Fibroblast of lung (primary cell): Measurements from ENCODE around the gene COX6A1. TPM values are rescaled to one million over a fixed set of nuclear protein-coding genes. Genes with fewer than 3 reads are reported as not detected.
A peak's percentile ranks its signal among the peaks of the same experiment; 100 is the strongest.

Experiments used
- DNase-seq, 2 donors: peaks; one replicate each; pipeline versions ENCODE4 v3.0.0 to v3.0.0-alpha.2; 2010; ENCODE audit warnings: low read depth in 2 of 2
- H2AFZ ChIP-seq: 2 replicates; pipeline ENCODE4 v1.5.1; 2012; ENCODE audit warnings: low read length, control low read depth, inconsistent platforms
- H3K27ac ChIP-seq: 2 replicates; pipeline ENCODE4 v1.5.1; 2011; ENCODE audit warnings: low read length, control low read depth; ENCODE audit not compliant: insufficient read depth
- H3K27me3 ChIP-seq: 2 replicates; pipeline ENCODE4 v1.5.1; 2011; ENCODE audit warnings: mild to moderate bottlenecking, low read length; ENCODE audit not compliant: control insufficient read depth, insufficient read depth
- H3K36me3 ChIP-seq: 2 replicates; pipeline ENCODE4 v1.5.1; 2011; ENCODE audit warnings: low read length; ENCODE audit not compliant: control insufficient read depth, insufficient read depth
- H3K4me1 ChIP-seq: 2 replicates; pipeline ENCODE4 v1.5.1; 2011; ENCODE audit warnings: low read length; ENCODE audit not compliant: control insufficient read depth, insufficient read depth; ENCODE audit errors: extremely low read depth
- H3K4me2 ChIP-seq: 2 replicates; pipeline ENCODE4 v1.5.1; 2011; ENCODE audit warnings: low read length, control low read depth; ENCODE audit not compliant: insufficient read depth; ENCODE audit errors: extremely low read depth
- H3K4me3 ChIP-seq, 4 experiments: fragments of 200-600 bp in 1 of 4; sonication (generic) in 1 of 4; replicated peaks in 1 of 4; 2 replicates each; pipeline ENCODE4 v1.5.1; 2011 to 2016; ENCODE audit warnings: low read length in 4 of 4, low read depth in 3 of 4, mild to moderate bottlenecking in 3 of 4, control low read depth in 2 of 4, inconsistent platforms in 1 of 4, mixed read lengths in 1 of 4; ENCODE audit not compliant: insufficient read depth in 1 of 4; ENCODE audit errors: control extremely low read depth in 1 of 4
- H3K79me2 ChIP-seq: 2 replicates; pipeline ENCODE4 v1.5.1; 2012; ENCODE audit warnings: mild to moderate bottlenecking, low read length, inconsistent platforms; ENCODE audit not compliant: control insufficient read depth, insufficient read depth
- H3K9ac ChIP-seq: 2 replicates; pipeline ENCODE4 v1.5.1; 2011; ENCODE audit warnings: mild to moderate bottlenecking, low read length, control low read depth; ENCODE audit not compliant: insufficient read depth
- H3K9me3 ChIP-seq: 2 replicates; pipeline ENCODE4 v1.5.1; 2012; ENCODE audit warnings: low read depth, low read length; ENCODE audit not compliant: control insufficient read depth, insufficient read depth
- H4K20me1 ChIP-seq: 2 replicates; pipeline ENCODE4 v1.5.1; 2011; ENCODE audit warnings: low read length; ENCODE audit not compliant: control insufficient read depth, insufficient read depth; ENCODE audit errors: extremely low read depth
- EZH2 ChIP-seq: IDR thresholded peaks from 2 replicates; pipeline ENCODE4 v1.5.1; 2012; ENCODE audit warnings: low read length, control low read depth, mild to moderate bottlenecking; ENCODE audit errors: missing control alignments
- polyA plus RNA-seq, 2 donors: library from polyadenylated mRNA; depleted of rRNA in 1 of 2; stranded (reverse) in 1 of 2; unstranded in 1 of 2; fragments of >200 nt; gene quantifications; 2 replicates each; pipeline ENCODE4 v1.2.1, GENCODE V29; 2011 to 2012; ENCODE audit warnings: missing spikeins in 1 of 2
- total RNA-seq: library from RNA; depleted of rRNA; stranded (reverse); fragments of >200 nt; gene quantifications from 2 replicates; pipeline ENCODE4 v1.2.1, GENCODE V29; 2014
- TF ChIP-seq, protein P1 (sequence below), 2 donors: IDR thresholded peaks in 1 of 2; conservative IDR thresholded peaks in 1 of 2; 1 replicate in 1 of 2; 2 replicates in 1 of 2; pipeline ENCODE4 v1.5.1; 2011 to 2012; ENCODE audit warnings: low read length in 2 of 2, control low read depth in 1 of 2, inconsistent platforms in 1 of 2, low read depth in 1 of 2, mild to moderate bottlenecking in 1 of 2

The COX6A1 gene
- total and polyA plus RNA-seq, 2 donors (not counting 1 experiment from before 2014, with no cell fraction given), result 312 to 512 TPM

DNA sequence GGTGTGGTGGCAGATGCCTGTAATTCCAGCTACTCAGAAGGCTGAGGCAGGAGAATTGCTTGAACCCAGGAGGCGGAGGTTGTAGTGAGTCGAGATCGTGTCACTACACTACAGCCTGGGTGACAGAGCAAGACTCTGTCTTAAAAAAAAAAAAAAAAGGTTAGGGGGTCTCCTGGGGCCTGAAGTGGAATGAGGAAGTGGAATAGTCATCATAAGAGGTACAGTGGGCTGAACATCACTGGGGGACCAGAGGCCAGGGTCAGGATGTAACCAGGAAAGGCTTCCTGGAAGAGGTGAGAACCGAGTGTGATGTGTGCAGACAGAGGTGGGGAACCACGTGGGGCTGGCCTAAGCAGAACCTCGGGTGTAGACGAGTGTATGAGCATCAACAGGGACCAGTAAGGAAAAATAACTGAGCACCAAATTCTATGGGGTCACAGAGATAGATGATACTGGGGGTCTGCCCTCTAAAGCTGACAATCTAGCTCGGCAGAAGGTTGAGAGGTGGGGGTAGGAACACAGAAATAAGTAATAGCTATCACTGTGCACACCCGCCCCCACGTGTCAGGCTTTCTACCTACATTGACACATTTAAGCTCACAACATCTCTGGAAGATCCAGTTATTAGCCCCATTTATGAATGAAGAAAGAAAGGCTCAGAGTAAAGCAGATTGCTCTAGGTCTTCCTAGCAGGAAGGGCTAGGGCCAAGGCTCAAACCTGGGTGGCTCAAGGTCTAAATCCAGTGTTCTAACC is 5.0 kb upstream of the COX6A1 start:
- Histone ChIP-seq H3K79me2 (peaks cover 4% of the 10 kb centered on the region), H3K4me3 (no peak overlapping the region), H3K27ac (no peak overlapping the region), H3K4me2 (no peak overlapping the region), H3K4me1 (no peaks in the 10 kb centered on the region), H3K36me3 (no peaks in the 10 kb centered on the region), H3K9ac (no peak overlapping the region), H3K9me3 (no peaks in the 10 kb centered on the region), H3K27me3 (no peaks in the 10 kb centered on the region), H2AFZ (no peak overlapping the region), H4K20me1 (no peaks in the 10 kb centered on the region)
- TF ChIP-seq, protein P1, sequence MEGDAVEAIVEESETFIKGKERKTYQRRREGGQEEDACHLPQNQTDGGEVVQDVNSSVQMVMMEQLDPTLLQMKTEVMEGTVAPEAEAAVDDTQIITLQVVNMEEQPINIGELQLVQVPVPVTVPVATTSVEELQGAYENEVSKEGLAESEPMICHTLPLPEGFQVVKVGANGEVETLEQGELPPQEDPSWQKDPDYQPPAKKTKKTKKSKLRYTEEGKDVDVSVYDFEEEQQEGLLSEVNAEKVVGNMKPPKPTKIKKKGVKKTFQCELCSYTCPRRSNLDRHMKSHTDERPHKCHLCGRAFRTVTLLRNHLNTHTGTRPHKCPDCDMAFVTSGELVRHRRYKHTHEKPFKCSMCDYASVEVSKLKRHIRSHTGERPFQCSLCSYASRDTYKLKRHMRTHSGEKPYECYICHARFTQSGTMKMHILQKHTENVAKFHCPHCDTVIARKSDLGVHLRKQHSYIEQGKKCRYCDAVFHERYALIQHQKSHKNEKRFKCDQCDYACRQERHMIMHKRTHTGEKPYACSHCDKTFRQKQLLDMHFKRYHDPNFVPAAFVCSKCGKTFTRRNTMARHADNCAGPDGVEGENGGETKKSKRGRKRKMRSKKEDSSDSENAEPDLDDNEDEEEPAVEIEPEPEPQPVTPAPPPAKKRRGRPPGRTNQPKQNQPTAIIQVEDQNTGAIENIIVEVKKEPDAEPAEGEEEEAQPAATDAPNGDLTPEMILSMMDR (conservative IDR thresholded peaks at IDR 0.05 in 1 of 2, IDR thresholded peaks at IDR 0.05 in 1 of 2; ENCODE audit: low read depth in 1 of 2, low read length in 2 of 2), result no peak
- TF ChIP-seq EZH2, result no peak
- no peak for DNase-seq

GRCh38 chr12:120438495-120439198 is 734 bp downstream of the COX6A1 start:
- DNase-seq, result no peak
- Histone ChIP-seq H2AFZ (peak overlapping the region; percentile 83), H4K20me1 (no peaks in the 10 kb centered on the region), H3K4me3 (peak overlapping the region; percentile 84 to 95 (median 89)), H3K9ac (peak overlapping the region; percentile 78), H3K4me2 (peak overlapping the region; percentile 77), H3K4me1 (peaks cover 5% of the 10 kb centered on the region), H3K79me2 (peaks cover 19% of the 10 kb centered on the region), H3K27ac (peak overlapping the region; percentile 61), H3K36me3 (peaks cover 1% of the 10 kb centered on the region), H3K9me3 (no peaks in the 10 kb centered on the region), H3K27me3 (no peaks in the 10 kb centered on the region)
- TF ChIP-seq, protein P1 (conservative IDR thresholded peaks at IDR 0.05 in 1 of 2, IDR thresholded peaks at IDR 0.05 in 1 of 2; ENCODE audit: low read depth in 1 of 2, low read length in 2 of 2), result no peak
- TF ChIP-seq EZH2, result no peak

DNA sequence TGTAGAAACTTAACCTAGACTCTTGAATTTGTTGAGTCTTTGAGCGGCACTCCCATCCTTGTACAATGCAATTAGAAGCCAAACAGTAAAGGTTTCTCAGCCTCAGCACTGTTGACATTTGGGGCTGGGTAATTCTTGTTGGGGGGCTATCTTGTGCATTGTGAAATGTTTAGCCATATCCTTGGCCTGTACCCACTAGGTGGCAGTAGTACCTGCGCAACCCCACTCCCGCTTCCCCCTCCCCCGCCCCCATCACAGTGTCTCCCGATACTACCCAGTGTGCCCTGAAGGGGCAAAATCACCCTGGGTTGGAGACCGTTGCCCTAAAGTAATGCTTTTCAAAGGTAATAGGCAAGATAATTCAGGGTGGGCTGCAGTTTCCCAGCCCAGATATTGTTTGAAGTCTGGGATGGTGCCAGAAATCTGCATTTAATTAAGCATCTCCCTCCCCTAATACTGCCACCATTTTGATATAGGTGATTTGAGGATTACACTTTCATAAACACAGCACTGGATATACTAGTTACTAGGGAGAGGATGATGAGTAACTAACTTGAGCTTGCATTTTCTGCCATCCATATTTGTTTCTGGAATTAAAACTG is 1.8 kb downstream of the COX6A1 start:
- no peaks in the 10 kb centered on the region for H3K9me3 ChIP-seq
- TF ChIP-seq, protein P1 (conservative IDR thresholded peaks at IDR 0.05 in 1 of 2, IDR thresholded peaks at IDR 0.05 in 1 of 2; ENCODE audit: low read depth in 1 of 2, low read length in 2 of 2), result peak; percentile 38 to 53
- no peak for TF ChIP-seq EZH2
- H4K20me1 ChIP-seq, result no peaks in the 10 kb centered on the region
- peak overlapping the region in 1 of 4 experiments; percentile 19 for H3K4me3 ChIP-seq
- H3K4me2 ChIP-seq, result no peak overlapping the region
- no peak overlapping the region for H2AFZ ChIP-seq
- H3K36me3 ChIP-seq, result peaks cover 1% of the 10 kb centered on the region
- no peak overlapping the region for H3K9ac ChIP-seq
- H3K79me2 ChIP-seq, result peaks cover 27% of the 10 kb centered on the region
- H3K27me3 ChIP-seq, result no peaks in the 10 kb centered on the region
- H3K4me1 ChIP-seq, result peaks cover 5% of the 10 kb centered on the region
- H3K27ac ChIP-seq, result no peak overlapping the region
- DNase-seq, result peak; percentile 51 to 54
